T-helper 1 cell treated with Interleukin-12 subunit alpha and Interleukin-12 subunit beta and Interleukin-4 antibody, amounts not matched to agents 30 μg/mL and 1 μg/mL, for 36 hours (primary cell): ENCODE data around the gene RASA3.
"Not testable (repeated sequence)": the region's sequence is repeated elsewhere in the genome, so short reads cannot be mapped to it uniquely, and the experiment has no call there.

Experiments used
- H3K27ac Mint-ChIP-seq: one replicate; pipeline ENCODE4 v1.8.0; 2021; ENCODE audit warnings: mild to moderate bottlenecking, mixed read lengths
- H3K27me3 Mint-ChIP-seq: one replicate; pipeline ENCODE4 v1.8.0; 2021; ENCODE audit warnings: low read depth, mixed read lengths
- H3K36me3 Mint-ChIP-seq: one replicate; pipeline ENCODE4 v1.8.0; 2021; ENCODE audit warnings: low read depth, mixed read lengths
- H3K4me1 Mint-ChIP-seq: one replicate; pipeline ENCODE4 v1.8.0; 2021; ENCODE audit warnings: low read depth, mixed read lengths
- H3K4me3 Mint-ChIP-seq: one replicate; pipeline ENCODE4 v1.8.0; 2021; ENCODE audit warnings: mild to moderate bottlenecking, moderate library complexity, mixed read lengths
- H3K9me3 Mint-ChIP-seq: one replicate; pipeline ENCODE4 v1.8.0; 2021; ENCODE audit warnings: mixed read lengths

RASA3 gene

GRCh38 chr13:114112231-114112825 is 20.1 kb downstream of the RASA3 start:
- H3K4me1 Mint-ChIP-seq, result peaks cover 44% of the 10 kb centered on the region
- H3K4me3 Mint-ChIP-seq, result peak overlapping the region; percentile 17
- no peaks in the 10 kb centered on the region for H3K27me3 Mint-ChIP-seq
- H3K27ac Mint-ChIP-seq, result no peak overlapping the region
- H3K9me3 Mint-ChIP-seq, result no peaks in the 10 kb centered on the region
- H3K36me3 Mint-ChIP-seq, result peaks cover 42% of the 10 kb centered on the region

DNA sequence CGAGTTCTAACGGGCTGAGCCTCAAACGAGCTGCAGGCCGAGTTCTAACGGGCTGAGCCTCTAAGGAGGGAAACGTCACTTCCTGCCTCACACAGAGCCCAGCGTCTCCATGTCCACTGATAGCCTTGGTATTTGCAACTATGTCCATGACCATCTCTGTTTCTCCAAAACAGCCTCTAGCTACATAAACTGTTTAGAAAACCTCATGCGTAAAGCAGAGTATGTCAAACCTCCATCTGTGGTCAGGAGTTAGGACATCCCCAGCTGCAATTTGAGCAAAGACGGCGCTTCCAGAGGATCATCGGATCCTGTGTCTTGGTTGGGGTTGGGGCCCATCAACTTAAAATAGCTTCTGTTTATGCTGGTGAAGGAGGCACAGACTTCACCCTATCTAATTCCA is 20.8 kb downstream of the RASA3 start:
- Mint-ChIP-seq H3K27ac (peak overlapping the region; percentile 76), H3K27me3 (no peaks in the 10 kb centered on the region), H3K4me3 (no peak overlapping the region), H3K36me3 (peaks cover 44% of the 10 kb centered on the region), H3K9me3 (no peaks in the 10 kb centered on the region), H3K4me1 (peaks cover 44% of the 10 kb centered on the region)

DNA sequence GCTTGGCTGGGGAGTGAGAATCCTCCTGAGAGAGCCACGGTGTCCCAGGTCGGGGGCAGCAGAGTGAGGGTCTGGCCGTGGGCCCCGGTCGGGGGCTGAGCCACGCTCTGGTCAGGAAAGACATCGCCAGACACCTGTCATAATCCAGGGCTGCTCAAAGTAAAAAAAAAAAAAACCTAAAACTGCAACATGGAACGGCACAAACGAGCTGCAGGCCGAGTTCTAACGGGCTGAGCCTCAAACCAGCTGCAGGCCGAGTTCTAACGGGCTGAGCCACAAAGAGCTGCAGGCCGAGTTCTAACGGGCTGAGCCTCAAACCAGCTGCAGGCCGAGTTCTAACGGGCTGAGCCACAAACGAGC is 21.6 kb downstream of the RASA3 start:
- peaks cover 44% of the 10 kb centered on the region for H3K36me3 Mint-ChIP-seq

DNA sequence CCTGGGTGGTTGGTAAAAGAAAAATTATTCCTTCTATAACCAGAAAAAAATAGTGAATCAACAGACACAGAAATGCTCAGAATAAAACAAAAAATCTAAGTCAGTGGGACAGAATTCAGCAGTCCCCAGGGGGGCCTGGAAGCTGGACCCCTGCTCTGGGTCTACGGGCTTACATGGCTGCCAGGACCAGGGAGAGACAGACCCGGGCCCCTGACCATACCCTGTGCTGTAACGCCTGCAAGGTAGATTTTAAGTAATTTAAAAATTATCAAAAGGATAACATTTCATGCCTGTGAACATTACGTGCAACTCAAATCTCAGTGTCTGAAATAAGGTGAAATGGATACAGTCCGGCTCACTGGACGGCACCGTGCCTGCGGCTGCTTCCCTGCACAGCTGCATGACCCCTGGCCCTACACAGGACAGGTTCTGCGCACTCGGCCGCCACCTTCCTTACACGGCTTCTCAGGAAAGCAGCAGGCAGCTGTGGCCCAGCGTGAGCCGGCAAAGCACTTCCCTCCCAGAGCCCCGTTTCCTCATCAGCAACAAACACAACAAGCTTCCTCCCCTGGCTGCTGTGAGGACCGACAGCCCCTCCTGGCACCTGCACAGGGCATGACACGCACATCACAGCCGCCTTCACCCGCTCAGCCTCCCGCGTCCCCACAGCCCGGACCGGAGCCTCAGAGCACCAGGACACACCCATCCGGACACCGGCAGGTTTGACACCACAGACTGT is 22.2 kb downstream of the RASA3 start:
- Mint-ChIP-seq H3K4me3 (peak overlapping the region; percentile 86), H3K27me3 (no peaks in the 10 kb centered on the region), H3K36me3 (peaks cover 39% of the 10 kb centered on the region), H3K4me1 (peaks cover 42% of the 10 kb centered on the region), H3K9me3 (no peaks in the 10 kb centered on the region), H3K27ac (peak overlapping the region; percentile 93)

More for the DNA sequence above, 21.6 kb downstream of the RASA3 start:
- Mint-ChIP-seq H3K4me1 (peaks cover 46% of the 10 kb centered on the region), H3K4me3 (peak overlapping the region; percentile 86), H3K27ac (peak overlapping the region; percentile 93)
- not testable (repeated sequence) for H3K27me3 Mint-ChIP-seq, H3K9me3 Mint-ChIP-seq

DNA sequence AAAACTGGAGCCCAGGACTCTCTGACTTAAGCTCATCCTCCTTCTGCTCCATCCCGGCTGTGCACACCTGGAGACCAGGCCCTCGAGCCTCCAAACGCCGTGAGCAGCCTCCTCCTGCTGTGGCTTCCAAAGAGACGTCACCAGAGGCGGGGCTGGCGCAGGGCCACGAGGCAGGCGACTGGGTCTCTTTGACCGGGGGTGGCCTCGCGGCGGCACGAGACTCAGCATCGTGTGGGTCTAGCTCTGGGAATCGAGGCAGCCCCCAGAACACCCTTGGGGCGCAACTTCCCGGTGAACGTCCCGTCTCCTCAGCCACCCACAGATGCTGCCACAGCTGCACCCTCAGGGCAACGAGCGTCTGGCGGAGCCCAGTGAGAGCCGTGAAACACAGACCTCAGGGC is 22.8 kb downstream of the RASA3 start:
- Mint-ChIP-seq H3K9me3 (no peaks in the 10 kb centered on the region), H3K4me1 (peaks cover 40% of the 10 kb centered on the region), H3K27me3 (no peaks in the 10 kb centered on the region), H3K36me3 (peaks cover 36% of the 10 kb centered on the region), H3K4me3 (peak overlapping the region; percentile 60), H3K27ac (peak overlapping the region; percentile 93)

- Mint-ChIP-seq H3K27me3 (no peaks in the 10 kb centered on the region), H3K4me3 (peak overlapping the region; percentile 60), H3K4me1 (peaks cover 33% of the 10 kb centered on the region), H3K9me3 (no peaks in the 10 kb centered on the region), H3K36me3 (peaks cover 29% of the 10 kb centered on the region), H3K27ac (no peak overlapping the region)
These were observed 23.5 kb downstream of the RASA3 start for GRCh38 chr13:114108894-114109293.

DNA sequence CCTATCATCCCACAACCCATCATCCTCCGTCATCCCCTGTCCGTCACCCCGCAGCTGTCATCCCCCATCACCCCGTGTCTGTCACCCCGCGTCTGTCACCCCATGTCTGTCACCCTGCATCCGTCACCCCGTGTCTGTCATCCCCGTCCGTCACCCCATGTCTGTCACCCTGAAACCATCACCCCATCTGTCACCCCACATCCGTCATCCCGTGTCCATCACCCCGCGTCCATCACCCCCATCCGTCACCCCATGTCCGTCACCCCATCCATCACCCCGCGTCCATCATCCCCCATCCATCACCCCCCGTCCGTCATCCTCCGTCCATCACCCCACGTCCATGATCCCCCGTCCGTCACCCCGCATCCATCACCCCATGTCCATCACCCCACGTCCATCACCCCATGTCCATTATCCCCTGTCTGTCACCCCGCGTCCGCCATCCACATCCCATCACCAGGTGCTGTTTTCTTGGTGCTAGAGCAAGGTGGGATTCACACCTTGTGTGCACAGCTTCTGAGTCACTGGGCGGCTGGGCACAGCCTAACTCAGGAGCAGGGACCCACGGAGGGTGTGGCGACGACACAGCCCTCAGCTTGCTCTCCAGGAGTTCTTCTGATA is 24.2 kb downstream of the RASA3 start:
- Mint-ChIP-seq H3K9me3 (no peaks in the 10 kb centered on the region), H3K36me3 (peaks cover 28% of the 10 kb centered on the region), H3K27me3 (no peaks in the 10 kb centered on the region), H3K4me1 (peaks cover 33% of the 10 kb centered on the region), H3K27ac (peak overlapping the region; percentile 55), H3K4me3 (peak overlapping the region; percentile 34)

DNA sequence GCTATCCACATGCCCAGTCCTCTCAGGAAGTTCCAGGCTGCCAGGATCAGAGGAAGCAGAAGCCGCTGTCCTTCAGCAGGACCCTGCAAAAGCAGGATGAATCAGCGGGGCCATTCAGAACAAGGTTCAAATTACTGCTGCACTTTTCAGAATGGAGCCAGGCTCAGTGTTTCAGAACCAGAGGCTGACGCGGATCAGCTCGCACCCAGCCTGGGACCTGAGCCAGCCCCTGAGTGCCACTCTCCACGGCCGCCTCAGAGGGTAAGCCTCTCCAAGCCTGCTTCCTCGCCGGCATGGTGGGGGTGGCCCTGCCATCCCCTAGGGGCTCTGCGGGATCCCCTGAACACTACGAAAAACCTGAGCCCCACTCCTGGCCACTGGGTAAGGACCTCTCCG is 24.7 kb downstream of the RASA3 start:
- Mint-ChIP-seq H3K27ac (peak overlapping the region; percentile 26), H3K4me3 (no peak overlapping the region), H3K27me3 (no peaks in the 10 kb centered on the region), H3K9me3 (no peaks in the 10 kb centered on the region), H3K36me3 (peaks cover 28% of the 10 kb centered on the region), H3K4me1 (peaks cover 33% of the 10 kb centered on the region)

- H3K4me3 Mint-ChIP-seq, result no peak overlapping the region
- no peak overlapping the region for H3K27ac Mint-ChIP-seq
- H3K27me3 Mint-ChIP-seq, result no peaks in the 10 kb centered on the region
- peaks cover 33% of the 10 kb centered on the region for H3K4me1 Mint-ChIP-seq
- H3K36me3 Mint-ChIP-seq, result peaks cover 30% of the 10 kb centered on the region
- H3K9me3 Mint-ChIP-seq, result no peaks in the 10 kb centered on the region
These were observed 25.3 kb downstream of the RASA3 start for GRCh38 chr13:114106991-114107685.

DNA sequence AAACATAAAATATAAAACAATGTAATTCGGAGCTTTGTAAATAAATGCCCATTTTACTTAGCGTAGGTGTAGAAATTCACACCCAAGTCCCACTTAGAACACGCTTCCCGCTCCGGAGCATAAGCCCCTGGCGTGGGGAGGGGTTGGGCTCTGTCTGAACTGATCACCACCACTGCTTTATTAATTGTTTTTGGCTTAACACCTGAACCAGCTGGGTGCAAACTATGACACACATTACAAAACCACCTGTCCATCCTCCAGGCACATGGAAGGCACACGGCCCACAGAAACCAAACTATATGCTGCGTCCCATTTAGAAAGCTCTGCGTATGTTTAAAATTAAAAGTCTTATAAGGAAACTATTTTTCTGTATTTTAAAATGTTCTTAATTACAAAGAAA is 25.9 kb downstream of the RASA3 start:
- peaks cover 32% of the 10 kb centered on the region for H3K36me3 Mint-ChIP-seq
- no peak overlapping the region for H3K4me3 Mint-ChIP-seq
- H3K27me3 Mint-ChIP-seq, result no peaks in the 10 kb centered on the region
- peaks cover 28% of the 10 kb centered on the region for H3K4me1 Mint-ChIP-seq
- H3K9me3 Mint-ChIP-seq, result no peaks in the 10 kb centered on the region
- H3K27ac Mint-ChIP-seq, result no peak overlapping the region

DNA sequence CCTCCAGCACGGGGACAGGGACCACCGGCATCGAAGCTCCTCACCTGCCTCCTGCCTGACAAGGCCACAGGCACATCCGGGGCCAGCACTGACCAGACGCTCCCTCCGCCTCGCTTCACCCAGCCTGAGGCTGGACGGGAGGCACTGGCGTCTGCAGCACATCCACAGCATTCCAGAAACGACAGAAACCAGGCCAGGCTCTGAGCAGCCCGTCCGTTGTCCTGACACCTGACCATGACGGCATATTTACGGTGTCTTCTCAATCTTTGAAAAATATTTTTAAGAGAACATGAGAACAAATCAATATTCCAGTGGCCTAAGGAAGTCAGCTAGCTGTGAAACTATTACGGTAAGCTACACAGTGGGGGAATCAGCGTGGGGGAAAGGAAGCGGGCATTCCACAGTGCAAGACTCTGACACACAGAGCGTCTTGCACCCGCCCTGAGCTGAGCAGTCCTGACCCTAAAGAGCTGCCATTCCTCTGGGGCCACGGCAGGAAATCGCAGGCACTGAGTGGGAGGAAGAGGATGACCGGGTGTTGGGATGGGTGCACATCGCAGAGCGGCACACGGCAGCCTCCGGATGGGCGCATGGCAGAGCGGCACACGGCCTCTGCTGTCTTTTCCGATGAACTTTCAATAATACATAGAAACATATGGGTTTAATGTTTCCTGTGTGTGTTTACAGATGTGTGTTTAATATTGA is 26.8 kb downstream of the RASA3 start:
- H3K36me3 Mint-ChIP-seq, result peaks cover 32% of the 10 kb centered on the region
- no peak overlapping the region for H3K27ac Mint-ChIP-seq
- no peaks in the 10 kb centered on the region for H3K27me3 Mint-ChIP-seq
- H3K4me3 Mint-ChIP-seq, result no peak overlapping the region
- no peaks in the 10 kb centered on the region for H3K9me3 Mint-ChIP-seq
- H3K4me1 Mint-ChIP-seq, result peaks cover 29% of the 10 kb centered on the region

DNA sequence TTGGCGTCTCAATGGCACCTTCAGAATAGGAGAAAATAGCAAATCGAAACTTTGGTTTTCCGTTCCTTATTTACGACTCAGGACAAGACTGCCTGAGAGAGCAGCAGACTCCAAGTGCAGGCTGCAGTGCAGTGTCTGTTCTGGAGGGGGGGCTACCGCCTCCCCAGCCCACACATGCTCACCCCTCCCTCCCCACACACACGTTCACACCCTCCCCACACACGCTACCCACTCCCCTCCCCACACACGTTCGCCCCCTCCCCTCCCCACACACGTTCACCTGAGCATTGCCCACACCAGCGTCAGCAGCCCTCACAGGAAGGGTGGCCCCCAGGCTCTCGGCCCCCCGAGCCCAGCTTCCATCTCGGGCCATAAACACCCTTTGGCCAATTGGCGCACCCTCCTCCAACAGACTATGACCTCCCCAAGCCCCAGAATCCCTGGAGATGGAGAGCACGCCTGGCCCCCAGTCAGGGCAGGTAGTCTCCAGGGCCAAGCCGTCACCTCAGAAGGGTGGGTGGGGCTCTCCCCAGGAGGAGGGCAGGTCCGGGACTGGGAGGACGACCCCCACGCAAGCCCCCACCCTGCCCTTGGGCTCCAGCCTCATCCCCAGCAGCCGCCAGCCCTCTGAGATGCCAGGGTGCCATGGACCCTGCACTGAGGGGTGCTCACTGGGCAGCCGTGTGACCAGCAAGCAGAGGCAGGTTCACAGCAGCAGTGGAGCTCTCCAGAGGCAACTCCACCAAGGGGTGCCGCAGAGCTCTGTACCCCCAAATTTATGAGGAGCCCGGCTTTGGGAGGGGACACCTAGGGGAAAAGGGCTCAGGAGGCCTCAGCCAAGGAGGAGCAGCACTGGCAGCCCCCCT is 27.5 kb downstream of the RASA3 start:
- H3K4me1 Mint-ChIP-seq, result peaks cover 24% of the 10 kb centered on the region
- no peaks in the 10 kb centered on the region for H3K9me3 Mint-ChIP-seq
- no peak overlapping the region for H3K4me3 Mint-ChIP-seq
- H3K27me3 Mint-ChIP-seq, result no peaks in the 10 kb centered on the region
- no peak overlapping the region for H3K27ac Mint-ChIP-seq
- H3K36me3 Mint-ChIP-seq, result peaks cover 28% of the 10 kb centered on the region

DNA sequence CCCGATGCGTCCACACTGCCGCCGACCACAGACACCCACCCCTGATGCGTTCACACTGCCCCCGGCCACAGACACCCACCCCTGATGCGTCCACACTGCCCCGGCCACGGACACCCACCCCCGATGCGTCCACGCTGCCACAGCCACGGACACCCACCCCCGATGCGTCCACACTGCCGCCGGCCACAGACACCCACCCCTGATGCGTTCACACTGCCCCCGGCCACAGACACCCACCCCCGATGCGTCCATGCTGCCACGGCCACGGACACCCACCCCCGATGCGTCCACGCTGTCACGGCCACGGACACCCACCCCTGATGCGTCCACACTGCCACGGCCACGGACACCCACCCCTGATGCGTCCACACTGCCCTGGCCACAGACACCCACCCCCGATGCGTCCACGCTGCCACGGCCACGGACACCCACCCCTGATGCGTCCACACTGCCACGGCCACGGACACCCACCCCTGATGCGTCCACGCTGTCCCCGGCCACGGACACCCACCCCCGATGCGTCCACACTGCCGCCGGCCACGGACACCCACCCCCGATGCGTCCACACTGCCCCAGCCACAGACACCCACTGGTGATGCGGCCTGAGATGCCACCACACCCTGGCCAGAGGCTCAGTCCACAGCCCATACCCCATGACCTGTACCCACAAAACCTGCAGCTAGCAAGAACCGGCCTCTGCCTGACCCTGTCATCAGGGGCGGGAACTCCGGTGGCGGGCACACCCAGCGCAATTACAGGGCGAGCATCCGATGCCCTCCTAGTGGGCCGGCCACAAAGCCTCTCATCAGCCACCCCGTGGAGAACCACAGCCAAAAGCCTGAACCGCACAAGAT is 28.4 kb downstream of the RASA3 start:
- Mint-ChIP-seq H3K36me3 (peaks cover 22% of the 10 kb centered on the region), H3K27ac (no peak overlapping the region), H3K4me1 (peaks cover 17% of the 10 kb centered on the region), H3K4me3 (no peak overlapping the region), H3K27me3 (no peaks in the 10 kb centered on the region), H3K9me3 (no peaks in the 10 kb centered on the region)
